OCI-LY7 (cell line): ENCODE measurements around the gene FAM156A. TPM values are rescaled to one million over a fixed set of nuclear protein-coding genes. Genes with fewer than 3 reads are reported as not detected.
"Not testable (repeated sequence)": the region's sequence is repeated elsewhere in the genome, so short reads cannot be mapped to it uniquely, and the experiment has no call there.

ENCODE experiments used
- BruUV-seq: library from RNA; stranded (reverse); fragments of 400-500 nt; replicated peaks from 2 replicates; lab custom pipeline; 2021; lab: Mats Ljungman, UMichigan
- CTCF ChIA-PET: fragments of 300-600 bp; sonication (Branson Sonifier 250); formaldehyde crosslinking; loops from one replicate; lab custom pipeline; 2022; ENCODE audit warnings: antibody characterized with exemption; ENCODE audit not compliant: unreplicated experiment; lab: Charles Lee
- POLR2A ChIA-PET: fragments of 300-600 bp; sonication (Branson Sonifier 250); formaldehyde crosslinking; loops from one replicate; lab custom pipeline; 2022; ENCODE audit warnings: antibody characterized with exemption; lab: Charles Lee
- DNase-seq: peaks from one replicate; pipeline ENCODE4 v3.0.0-alpha.2; 2015; ENCODE audit warnings: low spot score
- H2AFZ ChIP-seq: fragments of 200-600 bp; sonication (generic), shearing (Covaris generic); 2 replicates; pipeline ENCODE4 v1.6.1; 2014; ENCODE audit warnings: mild to moderate bottlenecking, antibody characterized with exemption, low read length, moderate library complexity
- H3K27ac ChIP-seq: fragments of 200-600 bp; sonication (generic); 2 replicates; pipeline ENCODE4 v1.5.1; 2014; ENCODE audit warnings: mixed run types, low read depth, mild to moderate bottlenecking, moderate library complexity, low read length, inconsistent platforms; ENCODE audit not compliant: poor library complexity, severe bottlenecking
- H3K36me3 ChIP-seq: fragments of 200-600 bp; sonication (generic); 2 replicates; pipeline ENCODE4 v1.6.1; 2014; ENCODE audit warnings: mild to moderate bottlenecking, antibody characterized with exemption, low read length, moderate library complexity, mixed read lengths; ENCODE audit not compliant: insufficient read depth
- H3K4me1 ChIP-seq: fragments of 200-600 bp; sonication (generic); 2 replicates; pipeline ENCODE4 v1.5.1; 2014; ENCODE audit warnings: mild to moderate bottlenecking, low read length; ENCODE audit not compliant: insufficient read depth, poor library complexity, severe bottlenecking
- H3K4me2 ChIP-seq: fragments of 200-600 bp; sonication (generic); 2 replicates; pipeline ENCODE4 v1.6.1; 2014; ENCODE audit warnings: mild to moderate bottlenecking, low read length
- H3K4me3 ChIP-seq: fragments of 200-600 bp; sonication (generic); 2 replicates; pipeline ENCODE4 v1.5.1; 2014; ENCODE audit warnings: mild to moderate bottlenecking, low read depth, low read length; ENCODE audit not compliant: poor library complexity, severe bottlenecking
- H3K79me2 ChIP-seq: fragments of 200-600 bp; sonication (generic); 2 replicates; pipeline ENCODE4 v1.6.1; 2016; ENCODE audit warnings: low read depth, mild to moderate bottlenecking, low read length, moderate library complexity, mixed read lengths; ENCODE audit not compliant: insufficient read depth
- H3K9me2 ChIP-seq: fragments of 200-600 bp; sonication (generic); 2 replicates; pipeline ENCODE4 v1.6.1; 2016; ENCODE audit warnings: mild to moderate bottlenecking, low read length, mixed read lengths; ENCODE audit not compliant: insufficient read depth
- H3K9me3 ChIP-seq: fragments of 200-600 bp; sonication (generic); 2 replicates; pipeline ENCODE4 v1.6.1; 2014; ENCODE audit warnings: mild to moderate bottlenecking, mixed run types, low read length, mixed read lengths
- H4K20me1 ChIP-seq: fragments of 200-600 bp; sonication (generic); 2 replicates; pipeline ENCODE4 v1.6.1; 2014; ENCODE audit warnings: mild to moderate bottlenecking, antibody characterized with exemption, low read length, moderate library complexity, mixed read lengths; ENCODE audit not compliant: insufficient read depth
- intact Hi-C: fragments of 100-400 bp; cut with micrococcal nuclease; formaldehyde crosslinking; loops from one replicate; pipeline ENCODE4 v1.10.0; 2022; ENCODE audit not compliant: unreplicated experiment
- total RNA-seq, 2 experiments: library from RNA; depleted of rRNA in 1 of 2; stranded (reverse); fragments of >200 nt in 1 of 2; shearing (Covaris generic) in 1 of 2; gene quantifications; 2 replicates each; pipeline ENCODE4 v1.2.3, GENCODE V29; 2014 to 2022

Gene FAM156A
- total RNA-seq, 2 experiments from 2014 or later, result 13.8 to 22.6 TPM

GRCh38 chrX:52958961-52959360, 643 bp upstream of the FAM156A start:
- BruUV-seq, H3K27ac ChIP-seq, H3K36me3 ChIP-seq, H3K4me2 ChIP-seq, intact Hi-C loops, H3K9me2 ChIP-seq, DNase-seq, POLR2A ChIA-PET, H3K4me3 ChIP-seq, H3K4me1 ChIP-seq, H4K20me1 ChIP-seq, H3K9me3 ChIP-seq, H3K79me2 ChIP-seq, H2AFZ ChIP-seq, CTCF ChIA-PET: not testable (repeated sequence)

- POLR2A ChIA-PET, H3K4me3 ChIP-seq, H4K20me1 ChIP-seq, H2AFZ ChIP-seq, H3K9me2 ChIP-seq, H3K36me3 ChIP-seq, intact Hi-C loops, CTCF ChIA-PET, H3K9me3 ChIP-seq, DNase-seq, H3K27ac ChIP-seq, H3K4me1 ChIP-seq, H3K4me2 ChIP-seq, BruUV-seq, H3K79me2 ChIP-seq: not testable (repeated sequence)
Observed at GRCh38 chrX:52949884-52950283, 8.4 kb downstream of the FAM156A start.

GRCh38 chrX:52949325-52949724, 9.0 kb downstream of the FAM156A start:
- DNase-seq, POLR2A ChIA-PET: not testable (repeated sequence)

GRCh38 chrX:52948265-52948664, 10.1 kb downstream of the FAM156A start:
- H4K20me1 ChIP-seq, H3K9me3 ChIP-seq, H3K4me3 ChIP-seq, H3K4me2 ChIP-seq, H3K9me2 ChIP-seq, H3K79me2 ChIP-seq, DNase-seq, H3K4me1 ChIP-seq, BruUV-seq, POLR2A ChIA-PET, H3K36me3 ChIP-seq, intact Hi-C loops, CTCF ChIA-PET, H2AFZ ChIP-seq, H3K27ac ChIP-seq: not testable (repeated sequence)

More at GRCh38 chrX:52949325-52949724, 9.0 kb downstream of the FAM156A start:
- H3K27ac ChIP-seq, CTCF ChIA-PET, H3K36me3 ChIP-seq, H3K79me2 ChIP-seq, intact Hi-C loops, H4K20me1 ChIP-seq, H3K4me2 ChIP-seq, H3K4me3 ChIP-seq, H2AFZ ChIP-seq, BruUV-seq, H3K4me1 ChIP-seq, H3K9me3 ChIP-seq, H3K9me2 ChIP-seq: not testable (repeated sequence)

GRCh38 chrX:52947501-52947900, 10.8 kb downstream of the FAM156A start:
- H3K27ac ChIP-seq, H2AFZ ChIP-seq, H3K4me2 ChIP-seq, H3K36me3 ChIP-seq, H3K9me3 ChIP-seq, BruUV-seq, H4K20me1 ChIP-seq, intact Hi-C loops, H3K4me1 ChIP-seq, CTCF ChIA-PET, POLR2A ChIA-PET, H3K9me2 ChIP-seq, H3K4me3 ChIP-seq, H3K79me2 ChIP-seq, DNase-seq: not testable (repeated sequence)

- H3K9me2 ChIP-seq, POLR2A ChIA-PET: not testable (repeated sequence)
Observed at GRCh38 chrX:52945838-52946494, 12.4 kb downstream of the FAM156A start.

More at GRCh38 chrX:52945838-52946494, 12.4 kb downstream of the FAM156A start:
- H3K79me2 ChIP-seq, H3K27ac ChIP-seq, H3K36me3 ChIP-seq, H2AFZ ChIP-seq, H3K4me1 ChIP-seq, DNase-seq, H4K20me1 ChIP-seq, BruUV-seq, H3K4me2 ChIP-seq, H3K4me3 ChIP-seq, CTCF ChIA-PET, intact Hi-C loops, H3K9me3 ChIP-seq: not testable (repeated sequence)
